ENCODE measurements around the gene GNAI3.

The GNAI3 gene

DNA sequence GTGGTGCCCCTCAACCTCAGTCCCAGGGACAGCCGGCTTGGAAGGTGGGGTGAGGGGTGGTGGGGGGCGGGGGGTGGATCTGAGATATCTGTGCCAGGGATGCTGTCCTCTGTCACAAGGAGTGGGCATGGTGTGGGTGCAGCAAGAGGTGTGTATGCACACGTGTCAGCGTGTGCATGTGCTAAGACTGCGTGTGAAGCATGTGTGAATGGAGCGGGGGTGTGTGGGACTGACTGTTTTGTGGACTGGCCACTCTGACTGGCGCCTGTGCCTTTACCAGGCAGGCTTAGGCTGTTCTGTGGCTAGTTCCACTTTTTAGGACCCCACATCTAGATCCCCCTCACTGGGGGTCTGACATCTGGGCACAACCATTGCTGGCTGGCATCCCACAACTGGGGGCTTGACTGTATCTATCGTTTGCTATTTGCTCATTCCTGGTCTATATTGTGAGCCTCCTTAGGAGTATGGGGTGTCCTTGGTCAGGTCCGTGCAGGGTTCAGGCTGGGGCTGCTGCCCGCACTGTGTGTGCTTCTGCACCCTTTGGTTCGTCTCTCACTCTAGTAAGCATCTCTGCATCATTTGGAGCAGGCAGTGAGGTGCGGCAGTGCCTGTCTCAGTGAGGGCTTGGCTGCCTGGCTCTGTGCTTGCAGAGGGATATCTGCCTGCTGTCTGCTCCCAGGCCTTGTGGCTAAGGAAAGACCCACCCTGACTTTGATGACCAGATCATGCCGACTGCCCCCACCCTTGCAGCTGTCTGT lies 73.1 kb downstream of the GNAI3 start:
- ATAC-seq: no peak
- no peak for TF ChIP-seq POU6F1 (CRISPR knock-in tag; IDR thresholded peaks at IDR 0.05; ENCODE audit: borderline replicate concordance, low read depth)
- no peak for TF ChIP-seq CSRNP3 (CRISPR knock-in tag; IDR thresholded peaks at IDR 0.05)
- TF ChIP-seq, protein P1, sequence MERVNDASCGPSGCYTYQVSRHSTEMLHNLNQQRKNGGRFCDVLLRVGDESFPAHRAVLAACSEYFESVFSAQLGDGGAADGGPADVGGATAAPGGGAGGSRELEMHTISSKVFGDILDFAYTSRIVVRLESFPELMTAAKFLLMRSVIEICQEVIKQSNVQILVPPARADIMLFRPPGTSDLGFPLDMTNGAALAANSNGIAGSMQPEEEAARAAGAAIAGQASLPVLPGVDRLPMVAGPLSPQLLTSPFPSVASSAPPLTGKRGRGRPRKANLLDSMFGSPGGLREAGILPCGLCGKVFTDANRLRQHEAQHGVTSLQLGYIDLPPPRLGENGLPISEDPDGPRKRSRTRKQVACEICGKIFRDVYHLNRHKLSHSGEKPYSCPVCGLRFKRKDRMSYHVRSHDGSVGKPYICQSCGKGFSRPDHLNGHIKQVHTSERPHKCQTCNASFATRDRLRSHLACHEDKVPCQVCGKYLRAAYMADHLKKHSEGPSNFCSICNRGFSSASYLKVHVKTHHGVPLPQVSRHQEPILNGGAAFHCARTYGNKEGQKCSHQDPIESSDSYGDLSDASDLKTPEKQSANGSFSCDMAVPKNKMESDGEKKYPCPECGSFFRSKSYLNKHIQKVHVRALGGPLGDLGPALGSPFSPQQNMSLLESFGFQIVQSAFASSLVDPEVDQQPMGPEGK (CRISPR knock-in tag; IDR thresholded peaks at IDR 0.05; ENCODE audit: borderline replicate concordance): no peak
- TF ChIP-seq ZNF8 (CRISPR knock-in tag; IDR thresholded peaks at IDR 0.05): no peak
- TF ChIP-seq CSDC2 (CRISPR knock-in tag; IDR thresholded peaks at IDR 0.05): no peak
- no peak for TF ChIP-seq RARB (CRISPR knock-in tag; IDR thresholded peaks at IDR 0.05)
- no peak for TF ChIP-seq TSHZ2 (CRISPR knock-in tag; IDR thresholded peaks at IDR 0.05)
- no peak for TF ChIP-seq TOX (CRISPR knock-in tag; IDR thresholded peaks at IDR 0.05; ENCODE audit: borderline replicate concordance)
- no peak for TF ChIP-seq ISL1 (CRISPR knock-in tag; IDR thresholded peaks at IDR 0.05)
- TF ChIP-seq GLIS3 (CRISPR knock-in tag; IDR thresholded peaks at IDR 0.05): no peak
- TF ChIP-seq ZFP3 (CRISPR knock-in tag; IDR thresholded peaks at IDR 0.05): no peak
- TF ChIP-seq ZNF70 (CRISPR knock-in tag; IDR thresholded peaks at IDR 0.05): no peak

- no peak for ATAC-seq
- TF ChIP-seq TOX (CRISPR knock-in tag; IDR thresholded peaks at IDR 0.05; ENCODE audit: borderline replicate concordance) (no peak), GLIS3 (CRISPR knock-in tag; IDR thresholded peaks at IDR 0.05) (no peak), ZNF565 (CRISPR knock-in tag; conservative IDR thresholded peaks at IDR 0.05; ENCODE audit: low read depth) (no peak), CREB5 (CRISPR knock-in tag; IDR thresholded peaks at IDR 0.05; ENCODE audit: low read depth) (no peak), ZNF70 (CRISPR knock-in tag; IDR thresholded peaks at IDR 0.05) (no peak), CSDC2 (CRISPR knock-in tag; IDR thresholded peaks at IDR 0.05) (no peak), CSRNP3 (CRISPR knock-in tag; IDR thresholded peaks at IDR 0.05) (no peak), TCF4 (CRISPR knock-in tag; IDR thresholded peaks at IDR 0.05; ENCODE audit: borderline replicate concordance) (no peak), OSR1 (CRISPR knock-in tag; IDR thresholded peaks at IDR 0.05) (no peak), ZNF8 (CRISPR knock-in tag; IDR thresholded peaks at IDR 0.05) (no peak), PPARA (CRISPR knock-in tag; IDR thresholded peaks at IDR 0.05; ENCODE audit: borderline replicate concordance) (no peak)
- TF ChIP-seq, protein P1 (CRISPR knock-in tag; IDR thresholded peaks at IDR 0.05; ENCODE audit: borderline replicate concordance): no peak
Observed at GRCh38 chr1:109622137-109622892, 73.9 kb downstream of the GNAI3 start.
